HFF-Myc (cell line): ENCODE measurements around the gene CCDC8.

Experiments
- DNase-seq: peaks from one replicate; pipeline ENCODE4 v3.0.0-alpha.2; 2011; ENCODE audit warnings: low read depth; ENCODE audit errors: extremely low read depth
- H3K4me3 ChIP-seq: replicated peaks from 2 replicates; pipeline ENCODE4 v1.5.1; 2011; ENCODE audit warnings: low read depth, mild to moderate bottlenecking, control low read depth, low read length
- TF ChIP-seq, protein P1 (sequence below): IDR thresholded peaks from 2 replicates; pipeline ENCODE4 v1.5.1; 2012; ENCODE audit warnings: mild to moderate bottlenecking, low read depth, low read length, control low read depth; ENCODE audit errors: missing control alignments

Gene CCDC8

GRCh38 chr19:46453661-46454060 is 40.3 kb upstream of the CCDC8 start:
- no peak for DNase-seq
- TF ChIP-seq, protein P1, sequence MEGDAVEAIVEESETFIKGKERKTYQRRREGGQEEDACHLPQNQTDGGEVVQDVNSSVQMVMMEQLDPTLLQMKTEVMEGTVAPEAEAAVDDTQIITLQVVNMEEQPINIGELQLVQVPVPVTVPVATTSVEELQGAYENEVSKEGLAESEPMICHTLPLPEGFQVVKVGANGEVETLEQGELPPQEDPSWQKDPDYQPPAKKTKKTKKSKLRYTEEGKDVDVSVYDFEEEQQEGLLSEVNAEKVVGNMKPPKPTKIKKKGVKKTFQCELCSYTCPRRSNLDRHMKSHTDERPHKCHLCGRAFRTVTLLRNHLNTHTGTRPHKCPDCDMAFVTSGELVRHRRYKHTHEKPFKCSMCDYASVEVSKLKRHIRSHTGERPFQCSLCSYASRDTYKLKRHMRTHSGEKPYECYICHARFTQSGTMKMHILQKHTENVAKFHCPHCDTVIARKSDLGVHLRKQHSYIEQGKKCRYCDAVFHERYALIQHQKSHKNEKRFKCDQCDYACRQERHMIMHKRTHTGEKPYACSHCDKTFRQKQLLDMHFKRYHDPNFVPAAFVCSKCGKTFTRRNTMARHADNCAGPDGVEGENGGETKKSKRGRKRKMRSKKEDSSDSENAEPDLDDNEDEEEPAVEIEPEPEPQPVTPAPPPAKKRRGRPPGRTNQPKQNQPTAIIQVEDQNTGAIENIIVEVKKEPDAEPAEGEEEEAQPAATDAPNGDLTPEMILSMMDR, result no peak

DNA sequence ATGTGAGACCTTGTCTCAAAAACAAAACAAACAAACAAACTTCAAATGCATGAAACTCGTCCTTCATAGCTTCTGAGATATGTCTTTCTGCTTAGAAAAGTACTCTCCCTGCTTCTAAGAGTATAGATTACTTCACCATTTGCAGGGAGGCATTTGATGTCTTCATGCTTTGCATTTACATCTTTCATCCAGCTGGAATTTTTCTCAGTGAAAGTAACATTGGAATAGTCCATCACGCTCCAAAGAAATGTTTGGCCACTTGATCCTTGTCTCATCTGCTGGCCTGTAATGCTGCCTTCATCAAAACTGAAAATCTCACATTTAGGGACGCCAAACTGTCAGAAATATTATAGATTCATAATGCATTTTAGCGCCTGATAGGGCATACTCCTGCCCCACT is 38.8 kb upstream of the CCDC8 start:
- TF ChIP-seq, protein P1, result no peak
- no peak overlapping the region for H3K4me3 ChIP-seq
- DNase-seq, result no peak

More at GRCh38 chr19:46453661-46454060, 40.3 kb upstream of the CCDC8 start:
- no peak overlapping the region for H3K4me3 ChIP-seq

GRCh38 chr19:46451352-46451751 is 38.0 kb upstream of the CCDC8 start:
- H3K4me3 ChIP-seq, result no peak overlapping the region
- TF ChIP-seq, protein P1, result no peak
- DNase-seq, result no peak

DNA sequence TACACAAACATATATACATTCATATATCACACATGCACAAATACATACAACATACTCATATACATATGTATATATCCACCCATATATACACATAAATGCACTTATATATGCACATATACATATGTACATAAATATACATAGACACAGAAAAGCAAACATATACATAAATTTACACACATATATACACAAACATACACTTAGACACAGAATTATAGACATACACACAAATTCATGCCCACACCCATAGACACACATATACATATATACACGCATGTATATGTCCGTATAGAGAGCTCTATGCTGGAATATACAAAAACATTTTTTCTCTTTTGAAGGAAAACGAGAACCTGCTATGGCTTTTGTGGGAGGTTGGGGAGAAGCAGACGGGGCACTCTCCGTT is 37.4 kb upstream of the CCDC8 start:
- no peak overlapping the region for H3K4me3 ChIP-seq
- DNase-seq, result no peak
- TF ChIP-seq, protein P1, result no peak

GRCh38 chr19:46449228-46449627 is 35.9 kb upstream of the CCDC8 start:
- TF ChIP-seq, protein P1, result no peak
- DNase-seq, result no peak

GRCh38 chr19:46448601-46449000 is 35.2 kb upstream of the CCDC8 start:
- TF ChIP-seq, protein P1, result no peak
- no peak for DNase-seq
- H3K4me3 ChIP-seq, result no peak overlapping the region

More at GRCh38 chr19:46449228-46449627, 35.9 kb upstream of the CCDC8 start:
- H3K4me3 ChIP-seq, result no peak overlapping the region

DNA sequence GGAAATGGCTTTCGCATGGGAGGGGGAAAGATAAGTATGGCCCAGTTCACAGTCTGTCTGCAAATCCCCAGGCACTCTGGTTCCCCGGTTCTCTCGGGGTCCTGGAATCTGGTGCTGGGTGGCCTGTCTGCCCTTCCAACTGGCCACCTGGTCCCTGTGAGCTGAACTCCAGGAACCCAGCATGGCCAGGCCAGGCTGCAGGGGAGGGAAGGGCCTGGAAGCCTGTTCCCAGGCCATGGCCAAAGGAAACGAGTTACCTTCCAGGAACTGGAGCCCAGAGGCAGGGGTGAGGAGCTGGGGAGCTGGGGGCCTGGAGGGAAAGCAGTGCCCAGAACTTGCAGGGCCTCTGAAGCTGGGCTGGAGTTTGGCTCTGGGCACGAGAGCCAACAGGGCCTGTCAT is 34.5 kb upstream of the CCDC8 start:
- no peak for DNase-seq
- H3K4me3 ChIP-seq, result no peak overlapping the region
- TF ChIP-seq, protein P1, result no peak
